MCF 10A (cell line): Measurements from ENCODE around the gene TRAPPC3L. TPM values are rescaled to one million over a fixed set of nuclear protein-coding genes. Genes with fewer than 3 reads are reported as not detected.

ENCODE experiments used
- BruUV-seq: library from RNA; stranded (reverse); fragments of 400-500 nt; replicated peaks from 2 replicates; lab custom pipeline; 2021; lab: Mats Ljungman, UMichigan
- CTCF ChIA-PET: fragments of 300-600 bp; sonication (Branson Sonifier 250); formaldehyde crosslinking; extraction: SDS; loops from one replicate; lab custom pipeline; 2021; ENCODE audit warnings: antibody characterized with exemption, inconsistent platforms; lab: Yijun Ruan, JAX
- POLR2A ChIA-PET: fragments of 300-600, 350-650 bp; sonication (Branson Sonifier 250); formaldehyde crosslinking; extraction: SDS; loops from one replicate; lab custom pipeline; 2020; ENCODE audit warnings: antibody characterized with exemption, inconsistent platforms; lab: Yijun Ruan, JAX
- DNase-seq: peaks from one replicate; pipeline ENCODE4 v3.0.0-alpha.2; 2018; ENCODE audit not compliant: unreplicated experiment
- H3K27ac Mint-ChIP-seq: one replicate; pipeline ENCODE4 v1.8.0; 2022; ENCODE audit warnings: mild to moderate bottlenecking, low read depth, mixed read lengths; ENCODE audit not compliant: unreplicated experiment
- H3K27me3 Mint-ChIP-seq: one replicate; pipeline ENCODE4 v1.8.0; 2022; ENCODE audit warnings: mixed read lengths; ENCODE audit not compliant: insufficient read depth, unreplicated experiment
- H3K36me3 Mint-ChIP-seq: one replicate; pipeline ENCODE4 v1.8.0; 2022; ENCODE audit warnings: mild to moderate bottlenecking, moderate library complexity, mixed read lengths; ENCODE audit not compliant: insufficient read depth, unreplicated experiment
- H3K4me1 Mint-ChIP-seq: one replicate; pipeline ENCODE4 v1.8.0; 2022; ENCODE audit warnings: mixed read lengths; ENCODE audit not compliant: insufficient read depth, unreplicated experiment
- H3K4me3 Mint-ChIP-seq: one replicate; pipeline ENCODE4 v1.8.0; 2022; ENCODE audit warnings: mild to moderate bottlenecking, moderate library complexity, mixed read lengths; ENCODE audit not compliant: unreplicated experiment
- H3K9me3 Mint-ChIP-seq: one replicate; pipeline ENCODE4 v1.8.0; 2022; ENCODE audit warnings: mixed read lengths; ENCODE audit not compliant: unreplicated experiment
- intact Hi-C: fragments of 100-400 bp; cut with micrococcal nuclease; formaldehyde crosslinking; loops from 2 replicates; pipeline ENCODE4 v1.14.1; 2022
- total RNA-seq: library from RNA; stranded (reverse); gene quantifications from 2 replicates; pipeline ENCODE4 v1.2.3, GENCODE V29; 2022
- TF ChIP-seq, protein P1 (sequence below): fragments of 200-600 bp; IDR thresholded peaks from one replicate; pipeline ENCODE4 v1.8.0; 2022; ENCODE audit warnings: antibody characterized with exemption, mild to moderate bottlenecking; ENCODE audit not compliant: unreplicated experiment

The TRAPPC3L gene
- total RNA-seq, 1 experiment from 2014 or later = not detected

GRCh38 chr6:116450769-116451740, 94.4 kb downstream of the TRAPPC3L start:
- Mint-ChIP-seq H3K4me3 (peak overlapping the region; percentile 3), H3K9me3 (no peaks in the 10 kb centered on the region), H3K27ac (peak overlapping the region; percentile 30), H3K27me3 (no peaks in the 10 kb centered on the region), H3K4me1 (peaks cover 44% of the 10 kb centered on the region), H3K36me3 (no peaks in the 10 kb centered on the region)
- BruUV-seq = no TSS peak
- CTCF ChIA-PET = interaction anchor here (0.5 to 2.2 kb wide), 11 partner anchors 70 to 1092 kb away, joined by 3 to 8 read pairs (median 4); no protein-coding TSS in a partner anchor
- peak; percentile 62 for DNase-seq
- TF ChIP-seq, protein P1, sequence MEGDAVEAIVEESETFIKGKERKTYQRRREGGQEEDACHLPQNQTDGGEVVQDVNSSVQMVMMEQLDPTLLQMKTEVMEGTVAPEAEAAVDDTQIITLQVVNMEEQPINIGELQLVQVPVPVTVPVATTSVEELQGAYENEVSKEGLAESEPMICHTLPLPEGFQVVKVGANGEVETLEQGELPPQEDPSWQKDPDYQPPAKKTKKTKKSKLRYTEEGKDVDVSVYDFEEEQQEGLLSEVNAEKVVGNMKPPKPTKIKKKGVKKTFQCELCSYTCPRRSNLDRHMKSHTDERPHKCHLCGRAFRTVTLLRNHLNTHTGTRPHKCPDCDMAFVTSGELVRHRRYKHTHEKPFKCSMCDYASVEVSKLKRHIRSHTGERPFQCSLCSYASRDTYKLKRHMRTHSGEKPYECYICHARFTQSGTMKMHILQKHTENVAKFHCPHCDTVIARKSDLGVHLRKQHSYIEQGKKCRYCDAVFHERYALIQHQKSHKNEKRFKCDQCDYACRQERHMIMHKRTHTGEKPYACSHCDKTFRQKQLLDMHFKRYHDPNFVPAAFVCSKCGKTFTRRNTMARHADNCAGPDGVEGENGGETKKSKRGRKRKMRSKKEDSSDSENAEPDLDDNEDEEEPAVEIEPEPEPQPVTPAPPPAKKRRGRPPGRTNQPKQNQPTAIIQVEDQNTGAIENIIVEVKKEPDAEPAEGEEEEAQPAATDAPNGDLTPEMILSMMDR = no peak
- POLR2A ChIA-PET = interaction anchor here (0.6 to 1.6 kb wide), 10 partner anchors 18 to 212 kb away, joined by 3 to 7 read pairs (median 4); partner anchors contain the start of genes CALHM5 and TSPYL1
- intact Hi-C loops = no loop called here

GRCh38 chr6:116450185-116450710, 95.2 kb downstream of the TRAPPC3L start:
- Mint-ChIP-seq H3K9me3 (no peaks in the 10 kb centered on the region), H3K4me1 (peaks cover 44% of the 10 kb centered on the region), H3K4me3 (no peak overlapping the region), H3K27ac (no peak overlapping the region), H3K36me3 (peaks cover 3% of the 10 kb centered on the region), H3K27me3 (no peaks in the 10 kb centered on the region)
- TF ChIP-seq, protein P1 = no peak
- intact Hi-C loops = no loop called here
- BruUV-seq = no TSS peak
- ChIA-PET POLR2A (interaction anchor here (0.8 to 1.6 kb wide), 7 partner anchors 19 to 213 kb away, joined by 3 to 7 read pairs (median 4); partner anchors contain the start of genes CALHM5 and TSPYL1), CTCF (interaction anchor here (0.6 to 2.2 kb wide), 11 partner anchors 19 to 590 kb away, joined by 3 to 8 read pairs (median 3); no protein-coding TSS in a partner anchor)
- DNase-seq = peak; percentile 26

GRCh38 chr6:116449565-116449964, 95.9 kb downstream of the TRAPPC3L start:
- DNase-seq = no peak
- ChIA-PET CTCF (interaction anchor here (0.6 to 2.2 kb wide), 9 partner anchors 18 to 234 kb away, joined by 3 to 8 read pairs (median 3); partner anchors contain the start of gene TSPYL1), POLR2A (interaction anchor here (0.6 to 1.6 kb wide), 4 partner anchors 64 to 170 kb away, joined by 3 to 7 read pairs (median 6); partner anchors contain the start of gene TSPYL1)
- TF ChIP-seq, protein P1 = no peak
- no peaks in the 10 kb centered on the region for H3K9me3 Mint-ChIP-seq
- intact Hi-C loops = loop anchor here (5.0 kb wide), 1 partner anchor 77 kb away; the partner anchor contains the start of gene DSE
- BruUV-seq = no TSS peak
- no peaks in the 10 kb centered on the region for H3K27me3 Mint-ChIP-seq
- H3K4me3 Mint-ChIP-seq = no peak overlapping the region
- peaks cover 44% of the 10 kb centered on the region for H3K4me1 Mint-ChIP-seq
- no peak overlapping the region for H3K27ac Mint-ChIP-seq
- peaks cover 6% of the 10 kb centered on the region for H3K36me3 Mint-ChIP-seq
